HL-60/S4 treated with phorbol 12-myristate 13-acetate at 8.2 ng/mL for 4 days and 3 days (cell line): Measurements from ENCODE around the gene MANEA.
"Not testable (repeated sequence)": the region's sequence is repeated elsewhere in the genome, so short reads cannot be mapped to it uniquely, and the experiment has no call there.

Source experiments
- in situ Hi-C: fragments of 300-500 bp; cut with MboI; formaldehyde crosslinking; loops from 2 replicates; pipeline ENCODE4 v1.15.0; 2022; ENCODE audit warnings: low sequenced_read_pairs

Gene MANEA

GRCh38 chr6:95584226-95584625 is 6.9 kb downstream of the MANEA start:
- in situ Hi-C loops, result not testable (repeated sequence)

DNA sequence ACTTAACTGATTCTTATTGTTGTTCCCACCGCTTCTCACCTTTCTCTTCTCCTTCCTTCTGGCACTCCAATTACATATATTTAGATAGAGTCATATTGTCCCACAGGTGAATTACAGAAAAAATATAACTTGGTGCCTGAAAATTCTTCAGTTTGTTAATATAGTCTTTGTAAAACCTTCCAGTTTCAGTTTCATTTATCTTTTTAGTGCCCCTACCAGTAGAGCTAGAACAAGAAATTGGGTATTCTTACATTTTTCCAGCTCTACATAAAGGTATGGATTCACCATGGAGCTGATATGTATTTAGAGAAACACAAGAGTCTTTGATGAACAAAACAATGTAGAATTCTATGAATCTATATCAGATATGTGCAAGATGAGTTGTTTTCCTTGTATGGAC is 10.7 kb downstream of the MANEA start:
- in situ Hi-C loops, result no loop called here

GRCh38 chr6:95589067-95589466 is 11.7 kb downstream of the MANEA start:
- in situ Hi-C loops, result no loop called here

GRCh38 chr6:95589826-95590570 is 12.7 kb downstream of the MANEA start:
- in situ Hi-C loops, result no loop called here

- in situ Hi-C loops, result no loop called here
Observed at GRCh38 chr6:95593025-95593424, 15.7 kb downstream of the MANEA start.

DNA sequence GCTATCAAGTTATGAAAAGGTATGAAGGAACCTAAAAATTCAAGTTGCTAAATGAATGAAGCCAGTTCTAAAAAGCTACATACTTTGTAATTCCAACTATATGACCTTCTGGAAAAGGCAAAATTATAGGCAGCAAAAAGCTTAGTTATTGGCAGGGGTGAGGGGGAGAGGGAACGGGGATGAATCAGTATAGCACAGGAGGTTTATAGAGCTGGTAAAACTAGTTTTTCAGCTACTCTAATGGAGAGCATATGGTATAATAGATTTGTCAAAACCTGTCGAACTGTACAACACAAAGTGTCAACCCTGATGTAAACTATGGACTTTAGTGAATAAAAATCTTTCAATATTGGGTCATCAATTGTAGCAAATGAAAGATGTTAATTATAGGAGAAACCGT is 18.7 kb downstream of the MANEA start:
- in situ Hi-C loops, result no loop called here

GRCh38 chr6:95599706-95600105 is 22.4 kb downstream of the MANEA start:
- in situ Hi-C loops, result no loop called here

- in situ Hi-C loops, result no loop called here
Observed at GRCh38 chr6:95601133-95601532, 23.8 kb downstream of the MANEA start.

GRCh38 chr6:95614094-95614493 is 36.8 kb downstream of the MANEA start:
- in situ Hi-C loops, result no loop called here

DNA sequence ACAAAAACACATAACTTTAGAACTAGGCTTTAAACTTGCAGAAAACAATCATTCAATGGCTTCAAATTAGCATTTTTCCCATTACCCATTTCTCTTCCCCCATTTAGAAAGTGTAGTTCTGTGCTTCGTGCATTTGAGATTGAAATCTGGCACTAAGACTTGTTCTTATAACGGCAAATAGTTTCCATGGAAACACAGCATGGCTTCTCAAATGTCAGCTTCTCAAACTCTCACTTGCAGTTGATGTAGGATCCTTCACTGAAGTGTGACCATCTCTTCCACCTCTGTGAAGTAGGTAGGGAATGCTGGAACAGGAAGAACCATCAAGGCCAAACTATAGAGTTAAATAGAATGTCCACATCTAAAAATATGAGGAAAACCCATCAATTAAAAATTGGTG is 52.2 kb downstream of the MANEA start:
- in situ Hi-C loops, result no loop called here

DNA sequence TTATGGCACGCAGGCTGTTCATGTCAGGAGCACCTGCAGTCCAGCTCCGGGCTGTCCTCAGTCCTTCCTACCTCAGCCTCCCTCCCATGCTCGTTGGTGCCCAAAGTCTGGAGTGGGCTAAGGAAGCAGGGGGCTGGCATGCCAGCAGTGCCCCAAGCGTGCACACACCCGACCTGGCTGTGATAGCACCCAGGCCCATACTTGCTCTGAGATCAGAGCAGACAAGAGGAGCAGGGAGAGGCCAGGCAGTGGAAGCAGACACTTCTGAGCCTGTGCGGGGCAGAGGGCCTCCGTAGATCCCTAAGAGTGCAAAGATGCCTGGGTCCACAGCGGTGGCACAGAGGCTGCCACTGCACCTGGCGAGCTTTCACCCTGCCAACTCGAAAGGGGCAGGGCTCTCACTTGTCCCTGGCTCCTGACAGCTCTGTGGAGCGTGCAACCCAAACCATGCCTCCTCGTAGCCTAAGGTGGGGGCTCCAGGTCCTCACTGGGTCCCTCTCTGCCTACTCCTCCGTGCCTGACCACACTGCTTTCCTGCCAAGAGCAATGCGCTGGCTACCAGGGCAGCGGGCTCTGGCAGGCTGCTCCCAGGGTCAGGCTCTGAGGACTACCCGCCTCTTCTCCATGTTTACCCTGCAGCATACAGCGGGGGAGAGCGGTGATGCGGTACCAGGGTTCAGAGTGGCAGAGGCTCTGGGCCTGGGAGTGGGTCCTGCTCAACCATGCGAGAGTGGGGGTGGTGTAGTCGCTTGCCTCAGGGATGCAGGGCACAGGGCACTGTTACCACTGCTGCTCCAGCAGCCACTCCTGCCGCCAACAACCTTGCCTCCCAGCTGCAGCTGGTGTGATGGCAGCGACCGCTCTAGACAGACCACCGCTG is 59.5 kb downstream of the MANEA start:
- in situ Hi-C loops, result no loop called here

- in situ Hi-C loops, result no loop called here
Observed at GRCh38 chr6:95648636-95649035, 71.3 kb downstream of the MANEA start.

- in situ Hi-C loops, result no loop called here
Observed at GRCh38 chr6:95649451-95649850, 72.1 kb downstream of the MANEA start.

DNA sequence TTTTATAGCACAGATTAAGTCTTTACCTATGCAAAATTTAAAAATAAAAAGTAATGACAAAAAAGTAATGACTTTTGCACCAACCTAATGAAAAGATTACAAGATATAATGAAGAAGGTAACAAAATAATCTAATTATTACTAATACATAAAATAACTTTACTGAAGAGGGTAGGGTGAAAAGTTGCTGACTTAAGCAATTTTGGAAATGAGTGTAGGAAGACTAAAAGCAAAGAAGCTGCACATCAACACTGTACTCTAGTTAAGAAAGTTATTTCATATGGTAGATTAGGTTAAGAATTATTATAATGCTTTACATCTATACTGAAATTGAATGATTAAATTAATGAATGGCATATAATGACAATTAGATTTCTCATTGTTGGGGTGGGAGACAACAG is 76.8 kb downstream of the MANEA start:
- in situ Hi-C loops, result no loop called here

- in situ Hi-C loops, result no loop called here
Observed at GRCh38 chr6:95658886-95659285, 81.6 kb downstream of the MANEA start.
